Bronchial epithelial cell (primary cell): Measurements from ENCODE around the gene WIPF3. TPM values are rescaled to one million over a fixed set of nuclear protein-coding genes. Genes with fewer than 3 reads are reported as not detected.

Experiments
- DNase-seq: peaks from one replicate; pipeline ENCODE4 v3.0.0-alpha.2; 2010; ENCODE audit warnings: low read depth
- FAIRE-seq: peaks from 2 replicates; lab custom pipeline; 2011; peaks lifted over from hg19 to GRCh38; lab: Jason Lieb, UNC
- H3K27me3 ChIP-seq: 2 replicates; pipeline ENCODE4 v1.5.1; 2011; ENCODE audit warnings: low read length; ENCODE audit not compliant: control insufficient read depth, insufficient read depth
- H3K36me3 ChIP-seq: 2 replicates; pipeline ENCODE4 v1.5.1; 2011; ENCODE audit warnings: low read length; ENCODE audit not compliant: control insufficient read depth, insufficient read depth
- H3K4me3 ChIP-seq: 2 replicates; pipeline ENCODE4 v1.5.1; 2011; ENCODE audit warnings: mild to moderate bottlenecking, low read depth, low read length, control low read depth
- CTCF ChIP-seq: IDR thresholded peaks from 2 replicates; pipeline ENCODE4 v1.5.1; 2011; ENCODE audit warnings: mild to moderate bottlenecking, moderate library complexity, low read length, control low read depth, inconsistent platforms; ENCODE audit not compliant: insufficient read depth, severe bottlenecking
- total RNA-seq: library from RNA; depleted of rRNA; stranded (reverse); fragments of >200 nt; gene quantifications from 2 replicates; pipeline ENCODE4 v1.2.1, GENCODE V29; 2014

The WIPF3 gene
- total RNA-seq, 1 donor from 2014 or later, result under 0.01 TPM

GRCh38 chr7:29818308-29818707 is 12.0 kb downstream of the WIPF3 start:
- no peak for FAIRE-seq
- Histone ChIP-seq H3K36me3 (no peaks in the 10 kb centered on the region), H3K27me3 (peaks cover 4% of the 10 kb centered on the region), H3K4me3 (no peak overlapping the region)
- TF ChIP-seq CTCF, result no peak
- DNase-seq, result no peak

GRCh38 chr7:29825775-29826529 is 19.6 kb downstream of the WIPF3 start:
- TF ChIP-seq CTCF, result no peak
- H3K4me3 ChIP-seq, result no peak overlapping the region
- DNase-seq (no peak), FAIRE-seq (no peak)
- H3K27me3 ChIP-seq, result peaks cover 4% of the 10 kb centered on the region
- no peaks in the 10 kb centered on the region for H3K36me3 ChIP-seq

DNA sequence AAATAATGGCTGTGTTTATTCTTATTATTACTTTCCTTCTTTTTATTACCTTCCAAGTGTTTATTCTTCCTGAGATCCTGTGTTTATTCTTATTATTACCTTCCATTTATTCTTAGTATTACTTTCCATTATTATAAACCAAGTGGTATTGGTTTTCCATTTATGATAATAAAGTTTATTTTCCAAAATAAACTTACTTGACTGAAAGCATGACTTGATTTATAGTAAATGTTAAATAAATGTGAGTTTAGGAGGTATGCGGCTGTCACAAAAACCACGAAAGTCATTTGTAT is 20.2 kb downstream of the WIPF3 start:
- DNase-seq (no peak), FAIRE-seq (no peak)
- Histone ChIP-seq H3K36me3 (no peaks in the 10 kb centered on the region), H3K27me3 (peaks cover 2% of the 10 kb centered on the region), H3K4me3 (no peak overlapping the region)
- no peak for TF ChIP-seq CTCF

DNA sequence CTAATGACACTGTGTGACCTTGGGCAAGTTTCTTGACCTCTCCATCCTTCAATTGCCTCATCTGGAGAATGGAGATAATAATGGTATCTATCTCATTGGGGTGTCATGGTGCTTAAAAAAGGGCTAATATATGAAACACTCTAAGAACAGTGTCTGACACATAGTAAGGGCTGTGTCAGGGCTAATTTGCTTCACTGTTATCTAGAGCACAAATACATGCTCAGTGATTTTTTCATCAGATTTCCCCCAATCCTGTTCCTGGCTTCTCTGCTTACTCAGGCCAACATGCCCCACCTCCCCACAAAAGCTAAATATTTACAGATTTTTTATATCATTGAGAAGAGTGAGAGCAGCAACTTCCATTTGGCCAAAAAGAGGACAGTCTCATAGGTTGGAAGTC is 20.6 kb downstream of the WIPF3 start:
- no peak for TF ChIP-seq CTCF
- no peak overlapping the region for H3K4me3 ChIP-seq
- no peak for FAIRE-seq
- H3K27me3 ChIP-seq, result peaks cover 2% of the 10 kb centered on the region
- no peak for DNase-seq
- H3K36me3 ChIP-seq, result no peaks in the 10 kb centered on the region

DNA sequence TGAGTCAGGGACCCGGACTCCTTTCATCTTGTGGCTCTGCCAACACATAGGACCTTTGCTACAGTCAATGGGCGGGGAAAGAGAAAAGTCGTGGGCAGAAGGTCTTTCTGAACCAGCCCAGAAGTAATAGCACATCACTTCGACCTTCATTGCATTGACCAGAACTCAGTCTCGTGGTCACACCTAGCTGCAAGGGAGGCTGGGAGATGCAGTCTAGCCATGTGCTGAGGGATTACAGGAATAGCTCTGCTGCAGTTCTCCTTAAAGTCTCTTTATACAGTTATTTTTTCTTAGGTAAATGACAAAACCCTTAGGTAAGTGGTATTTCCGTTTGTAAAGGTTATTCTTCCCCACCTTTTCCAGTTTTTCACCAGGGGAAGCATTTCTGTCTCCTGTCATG is 25.4 kb downstream of the WIPF3 start:
- DNase-seq (no peak), FAIRE-seq (no peak)
- Histone ChIP-seq H3K4me3 (no peak overlapping the region), H3K27me3 (no peaks in the 10 kb centered on the region), H3K36me3 (no peaks in the 10 kb centered on the region)
- no peak for TF ChIP-seq CTCF

GRCh38 chr7:29833929-29834328 is 27.6 kb downstream of the WIPF3 start:
- Histone ChIP-seq H3K36me3 (no peaks in the 10 kb centered on the region), H3K27me3 (no peaks in the 10 kb centered on the region), H3K4me3 (no peak overlapping the region)
- FAIRE-seq, result no peak
- no peak for TF ChIP-seq CTCF
- DNase-seq, result no peak
